Right lobe of liver (tissue), 6 donors: ENCODE measurements around the gene OBP2A. TPM values are rescaled to one million over a fixed set of nuclear protein-coding genes. Genes with fewer than 3 reads are reported as not detected.
A peak's percentile ranks its signal among the peaks of the same experiment; 100 is the strongest.

ENCODE experiments used
- ATAC-seq, 4 donors: fragments of 200-7000 bp; cut with Tn5 transposase; one replicate each; pipeline ENCODE4 v1.9.1; 2020; ENCODE audit warnings: mild to moderate bottlenecking in 4 of 4, moderate library complexity in 4 of 4
- DNase-seq, 3 donors: peaks; one replicate each; pipeline ENCODE4 v3.0.0-alpha.2; 2020
- H3K27ac ChIP-seq, 3 donors: fragments of 200-600 bp; one replicate each; pipeline ENCODE4 v1.8.0; 2022
- H3K27me3 ChIP-seq, 2 donors: fragments of 200-600 bp; one replicate each; pipeline ENCODE4 v1.8.0; 2022
- H3K36me3 ChIP-seq, 4 donors: fragments of 200-600 bp; sonication (generic) in 1 of 4; one replicate each; pipeline versions ENCODE4 v1.5.1 to v1.8.0; 2017 to 2022; ENCODE audit warnings: control low read depth in 1 of 4
- H3K4me1 ChIP-seq, 4 donors: fragments of 200-600 bp; sonication (generic) in 1 of 4; one replicate each; pipeline versions ENCODE4 v1.5.1 to v1.8.0; 2017 to 2022; ENCODE audit warnings: control low read depth in 1 of 4
- H3K4me3 ChIP-seq, 3 donors: fragments of 200-600 bp; one replicate each; pipeline ENCODE4 v1.8.0; 2022
- H3K9me3 ChIP-seq, 4 donors: fragments of 200-600 bp; sonication (generic) in 1 of 4; one replicate each; pipeline versions ENCODE4 v1.5.1 to v1.8.0; 2017 to 2022; ENCODE audit warnings: control low read depth in 1 of 4
- CTCF ChIP-seq, 4 donors: fragments of 200-600 bp in 3 of 4; fragments of 450-650 bp in 1 of 4; IDR thresholded peaks; one replicate each; pipeline versions ENCODE4 v1.5.1 to v1.8.0; 2016 to 2022; ENCODE audit warnings: antibody characterized with exemption in 4 of 4, mild to moderate bottlenecking in 2 of 4
- POLR2A ChIP-seq: fragments of 450-650 bp; IDR thresholded peaks from one replicate; pipeline ENCODE4 v1.6.1; 2017; ENCODE audit warnings: antibody characterized with exemption, mild to moderate bottlenecking
- WGBS: methylation state at CpG from one replicate; pipeline ENCODE4 v1.1.6; 2018; ENCODE audit warnings: low coverage, low lambda C conversion rate; ENCODE audit not compliant: insufficient coverage; ENCODE audit errors: missing lambda C conversion rate; 5-methylcytosine and 5-hydroxymethylcytosine counted together
- intact Hi-C, 2 donors: fragments of 100-400 bp; cut with DNase I; formaldehyde crosslinking; loops; one replicate each; pipeline versions ENCODE4 v1.11.2 to v1.14.1; 2022
- total RNA-seq, 6 experiments: library from RNA; depleted of rRNA in 2 of 6; stranded (reverse); fragments of >200 nt in 2 of 6; fragmentation: NEBNext Ultra II Directional in 3 of 6; extraction: Animal tissue kit (Norgen Biotek cat#: 25700) in 3 of 6; gene quantifications; one replicate each; pipeline versions ENCODE4 v1.1.0 to v1.2.4, GENCODE V29; 2016 to 2023
- donor health status: DM: no; HTN: yes; CAD: no.
- donor health status: DM: no; HTN: no; CAD: no.
- donor health status: DM: no; HTN: no; CAD: no.
- donor health status: DM: no; HTN: yes; CAD: no.
- donor health status: DM: no; HTN: yes; CAD: no.

The OBP2A gene
- total RNA-seq, 6 experiments from 2014 or later: not detected

GRCh38 chr9:135506327-135507103 lies 39.4 kb upstream of the OBP2A start:
- no peak for TF ChIP-seq CTCF (IDR thresholded peaks at IDR 0.05)
- TF ChIP-seq POLR2A: no peak
- no peak overlapping the region for H3K27ac ChIP-seq
- no peak overlapping the region for H3K4me3 ChIP-seq
- DNase-seq (peak in 2 of 3 donors; percentile 35 to 50), ATAC-seq (peak in 2 of 4 donors; percentile 4 to 6)
- peaks cover 0 to 5% (median 1%) of the 10 kb centered on the region in 4 donors for H3K4me1 ChIP-seq
- intact Hi-C loops: no loop called here
- H3K27me3 ChIP-seq: no peaks in the 10 kb centered on the region
- H3K9me3 ChIP-seq: no peaks in the 10 kb centered on the region
- H3K36me3 ChIP-seq: peaks cover 0 to 14% (median 8%) of the 10 kb centered on the region in 4 donors
- 0% methylated on average over 2 of the region's 14 CpGs for WGBS

GRCh38 chr9:135507104-135508035 lies 38.6 kb upstream of the OBP2A start:
- H3K27ac ChIP-seq: no peak overlapping the region
- H3K36me3 ChIP-seq: peaks cover 0 to 14% (median 8%) of the 10 kb centered on the region in 4 donors
- no peaks in the 10 kb centered on the region for H3K9me3 ChIP-seq
- ATAC-seq (no peak), DNase-seq (peak; percentile 13 to 45 (median 36))
- H3K4me1 ChIP-seq: no peaks in the 10 kb centered on the region
- 88% methylated on average over 8 of the region's 23 CpGs for WGBS
- TF ChIP-seq CTCF (IDR thresholded peaks at IDR 0.05) (no peak), POLR2A (no peak)
- H3K4me3 ChIP-seq: no peak overlapping the region
- intact Hi-C loops: no loop called here
- no peaks in the 10 kb centered on the region for H3K27me3 ChIP-seq

GRCh38 chr9:135508211-135508820 lies 37.6 kb upstream of the OBP2A start:
- TF ChIP-seq CTCF (IDR thresholded peaks at IDR 0.05) (no peak), POLR2A (no peak)
- no peaks in the 10 kb centered on the region for H3K27me3 ChIP-seq
- intact Hi-C loops: no loop called here
- no peak overlapping the region for H3K4me3 ChIP-seq
- ATAC-seq: no peak
- H3K4me1 ChIP-seq: no peaks in the 10 kb centered on the region
- H3K9me3 ChIP-seq: no peaks in the 10 kb centered on the region
- peaks cover 0 to 11% (median 8%) of the 10 kb centered on the region in 4 donors for H3K36me3 ChIP-seq
- WGBS: 95% methylated on average over 5 of the region's 9 CpGs
- peak in 1 of 3 donors; percentile 34 for DNase-seq
- H3K27ac ChIP-seq: no peak overlapping the region

GRCh38 chr9:135509458-135509857 lies 36.5 kb upstream of the OBP2A start:
- ATAC-seq: no peak
- no peak overlapping the region for H3K27ac ChIP-seq
- no peak overlapping the region for H3K4me3 ChIP-seq
- no peaks in the 10 kb centered on the region for H3K4me1 ChIP-seq
- H3K36me3 ChIP-seq: peaks cover 0 to under 1% (median 0%) of the 10 kb centered on the region in 4 donors
- TF ChIP-seq CTCF (IDR thresholded peaks at IDR 0.05) (no peak), POLR2A (no peak)
- no peaks in the 10 kb centered on the region for H3K27me3 ChIP-seq
- 66% methylated on average over 2 of the region's 2 CpGs for WGBS
- DNase-seq: no peak
- H3K9me3 ChIP-seq: no peaks in the 10 kb centered on the region
- intact Hi-C loops: no loop called here
